Liver (tissue), 9 donors: ENCODE measurements around the gene TRO. TPM values are rescaled to one million over a fixed set of nuclear protein-coding genes. Genes with fewer than 3 reads are reported as not detected.

Experiments
- DNase-seq: peaks from one replicate; pipeline ENCODE4 v3.0.0-alpha.2; 2017; ENCODE audit warnings: low spot score
- H3K27ac ChIP-seq, 2 donors: one replicate each; pipeline ENCODE4 v1.7.0; 2013; ENCODE audit warnings: inconsistent platforms in 2 of 2, low read length in 2 of 2, control low read depth in 1 of 2, low read depth in 1 of 2, mild to moderate bottlenecking in 1 of 2
- H3K27me3 ChIP-seq, 4 donors: one replicate each; pipeline versions ENCODE4 v1.6.1 to v1.7.0; 2013; ENCODE audit warnings: low read length in 3 of 4, inconsistent platforms in 1 of 4, mild to moderate bottlenecking in 1 of 4, moderate library complexity in 1 of 4; ENCODE audit not compliant: control insufficient read depth in 4 of 4, insufficient read depth in 4 of 4
- H3K36me3 ChIP-seq, 4 donors: one replicate each; pipeline versions ENCODE4 v1.6.1 to v1.7.0; 2013; ENCODE audit warnings: low read length in 3 of 4, mild to moderate bottlenecking in 3 of 4, low read depth in 1 of 4, moderate library complexity in 1 of 4; ENCODE audit not compliant: control insufficient read depth in 4 of 4, insufficient read depth in 3 of 4
- H3K4me1 ChIP-seq, 4 donors: one replicate each; pipeline versions ENCODE4 v1.6.1 to v1.7.0; 2013; ENCODE audit warnings: low read length in 3 of 4, mild to moderate bottlenecking in 3 of 4, moderate library complexity in 1 of 4; ENCODE audit not compliant: control insufficient read depth in 4 of 4, insufficient read depth in 4 of 4
- H3K4me3 ChIP-seq, 3 donors: one replicate each; pipeline versions ENCODE4 v1.6.1 to v1.7.0; 2013; ENCODE audit warnings: low read length in 3 of 3, control low read depth in 1 of 3, low read depth in 1 of 3, mild to moderate bottlenecking in 1 of 3
- H3K9ac ChIP-seq, 2 donors: one replicate each; pipeline ENCODE4 v1.7.0; 2013; ENCODE audit warnings: low read length in 2 of 2, mild to moderate bottlenecking in 2 of 2, moderate library complexity in 2 of 2, control low read depth in 1 of 2, low read depth in 1 of 2
- H3K9me3 ChIP-seq, 4 donors: one replicate each; pipeline versions ENCODE4 v1.6.1 to v1.7.0; 2013; ENCODE audit warnings: low read length in 3 of 4; ENCODE audit not compliant: control insufficient read depth in 4 of 4
- EGR1 ChIP-seq, 2 donors: IDR thresholded peaks; 2 replicates each; pipeline ENCODE4 v1.6.1; 2016 to 2018; ENCODE audit warnings: antibody characterized with exemption in 2 of 2, low read depth in 2 of 2
- FOXA1 ChIP-seq: IDR thresholded peaks from 2 replicates; pipeline ENCODE4 v1.6.1; 2016; ENCODE audit warnings: antibody characterized with exemption
- FOXA2 ChIP-seq: IDR thresholded peaks from 2 replicates; pipeline ENCODE4 v1.6.1; 2016; ENCODE audit warnings: antibody characterized with exemption
- GABPA ChIP-seq, 2 donors: IDR thresholded peaks in 1 of 2; conservative IDR thresholded peaks in 1 of 2; 2 replicates each; pipeline ENCODE4 v1.6.1; 2016; ENCODE audit warnings: antibody characterized with exemption in 2 of 2, mild to moderate bottlenecking in 1 of 2, moderate library complexity in 1 of 2
- HNF4A ChIP-seq, 2 donors: conservative IDR thresholded peaks; 2 replicates each; pipeline ENCODE4 v1.6.1; 2016; ENCODE audit warnings: antibody characterized with exemption in 2 of 2, mild to moderate bottlenecking in 2 of 2
- HNF4G ChIP-seq: IDR thresholded peaks from 2 replicates; pipeline ENCODE4 v1.6.1; 2016; ENCODE audit warnings: antibody characterized with exemption
- JUND ChIP-seq, 2 donors: IDR thresholded peaks; 2 replicates each; pipeline ENCODE4 v1.6.1; 2016; ENCODE audit warnings: antibody characterized with exemption in 2 of 2
- NR2F2 ChIP-seq: IDR thresholded peaks from 2 replicates; pipeline ENCODE4 v1.6.1; 2016; ENCODE audit warnings: antibody characterized with exemption
- RAD21 ChIP-seq, 2 donors: IDR thresholded peaks; 2 replicates each; pipeline ENCODE4 v1.6.1; 2016; ENCODE audit warnings: antibody characterized with exemption in 2 of 2, mild to moderate bottlenecking in 2 of 2
- RXRA ChIP-seq, 2 donors: IDR thresholded peaks; 2 replicates each; pipeline ENCODE4 v1.6.1; 2017 to 2018; ENCODE audit warnings: antibody characterized with exemption in 2 of 2, mild to moderate bottlenecking in 1 of 2
- SP1 ChIP-seq: IDR thresholded peaks from 2 replicates; pipeline ENCODE4 v1.6.1; 2018; ENCODE audit warnings: antibody characterized with exemption, mild to moderate bottlenecking
- TAF1 ChIP-seq: conservative IDR thresholded peaks from 2 replicates; pipeline ENCODE4 v1.6.1; 2016; ENCODE audit warnings: antibody characterized with exemption, mild to moderate bottlenecking
- YY1 ChIP-seq: IDR thresholded peaks from 2 replicates; pipeline ENCODE4 v1.6.1; 2016; ENCODE audit warnings: antibody characterized with exemption, mild to moderate bottlenecking
- WGBS: extraction: QIAGEN DNeasy Blood & Tissue Kit; methylation state at CpG from one replicate; pipeline ENCODE4 v1.1.7; 2013; 5-methylcytosine and 5-hydroxymethylcytosine counted together
- polyA plus RNA-seq, 2 donors: library from polyadenylated mRNA; stranded (reverse) in 1 of 2; unstranded in 1 of 2; fragments of 200-250 nt in 1 of 2; fragments of >200 nt in 1 of 2; fragmentation: Nextera tagmentation in 1 of 2; extraction: Ambion mirVana in 1 of 2; gene quantifications; one replicate each; pipeline versions ENCODE4 v1.2.1 to v1.2.3, GENCODE V29; 2013 to 2015
- total RNA-seq, 2 donors: library from RNA; depleted of rRNA; stranded (reverse); fragments of >200 nt; gene quantifications; one replicate each; pipeline ENCODE4 v1.2.3, GENCODE V29; 2014
- TF ChIP-seq, protein P1 (sequence below): IDR thresholded peaks from 2 replicates; pipeline ENCODE4 v1.6.1; 2016; ENCODE audit warnings: antibody characterized with exemption
- TF ChIP-seq, protein P2 (sequence below): IDR thresholded peaks from 2 replicates; pipeline ENCODE4 v1.6.1; 2016; ENCODE audit warnings: antibody characterized with exemption, mild to moderate bottlenecking
- TF ChIP-seq, protein P3 (sequence below): fragments of 150-350 bp; IDR thresholded peaks from 2 replicates; pipeline ENCODE4 v1.5.1; 2017; ENCODE audit warnings: improper control_type of control experiment, low read depth, low read length; ENCODE audit not compliant: missing input control
- TF ChIP-seq, protein P4 (sequence below): IDR thresholded peaks from 2 replicates; pipeline ENCODE4 v1.6.1; 2016; ENCODE audit warnings: antibody characterized with exemption
- TF ChIP-seq, protein P5 (sequence below): IDR thresholded peaks from 2 replicates; pipeline ENCODE4 v1.6.1; 2016; ENCODE audit warnings: antibody characterized with exemption
- donor health status: healthy.
- donor health status: healthy.
- donor health status: healthy.
- donor health status: healthy.
- donor health status: healthy.

The TRO gene
- total and polyA plus RNA-seq, 4 donors, result 0.35 to 5.3 (median 1.3) TPM

DNA sequence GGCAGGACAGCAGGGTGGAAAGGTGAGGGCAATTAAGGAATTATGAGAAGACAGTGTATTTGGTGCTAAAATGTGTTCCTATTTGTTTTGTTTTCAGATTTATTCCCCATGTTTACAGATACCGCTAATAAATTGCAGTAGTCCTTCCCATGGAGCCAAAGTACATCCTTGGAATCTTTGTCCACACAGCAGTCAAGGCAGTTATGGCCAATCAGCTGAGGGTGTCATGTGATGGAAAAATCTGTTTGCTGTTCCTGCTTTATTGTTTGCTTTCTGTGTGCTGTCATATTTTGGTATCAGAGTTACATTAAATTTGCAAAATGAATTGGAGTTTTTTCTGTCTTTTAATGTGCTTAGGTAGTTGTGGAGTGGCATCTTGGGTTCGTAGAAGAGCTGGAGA lies 10.5 kb downstream of the TRO start:
- no peak for DNase-seq
- no peak overlapping the region for H3K9ac ChIP-seq
- H3K4me1 ChIP-seq, result no peaks in the 10 kb centered on the region
- TF ChIP-seq NR2F2 (no peak), HNF4A (conservative IDR thresholded peaks at IDR 0.05) (no peak), FOXA2 (no peak), HNF4G (no peak), GABPA (IDR thresholded peaks at IDR 0.05 in 1 of 2, conservative IDR thresholded peaks at IDR 0.05 in 1 of 2) (no peak), EGR1 (IDR thresholded peaks at IDR 0.05; ENCODE audit: low read depth in 2 of 2) (no peak), TAF1 (no peak), RAD21 (IDR thresholded peaks at IDR 0.05) (no peak), RXRA (IDR thresholded peaks at IDR 0.05) (no peak), FOXA1 (no peak), JUND (IDR thresholded peaks at IDR 0.05) (no peak), SP1 (no peak), YY1 (no peak)
- TF ChIP-seq, protein P1, sequence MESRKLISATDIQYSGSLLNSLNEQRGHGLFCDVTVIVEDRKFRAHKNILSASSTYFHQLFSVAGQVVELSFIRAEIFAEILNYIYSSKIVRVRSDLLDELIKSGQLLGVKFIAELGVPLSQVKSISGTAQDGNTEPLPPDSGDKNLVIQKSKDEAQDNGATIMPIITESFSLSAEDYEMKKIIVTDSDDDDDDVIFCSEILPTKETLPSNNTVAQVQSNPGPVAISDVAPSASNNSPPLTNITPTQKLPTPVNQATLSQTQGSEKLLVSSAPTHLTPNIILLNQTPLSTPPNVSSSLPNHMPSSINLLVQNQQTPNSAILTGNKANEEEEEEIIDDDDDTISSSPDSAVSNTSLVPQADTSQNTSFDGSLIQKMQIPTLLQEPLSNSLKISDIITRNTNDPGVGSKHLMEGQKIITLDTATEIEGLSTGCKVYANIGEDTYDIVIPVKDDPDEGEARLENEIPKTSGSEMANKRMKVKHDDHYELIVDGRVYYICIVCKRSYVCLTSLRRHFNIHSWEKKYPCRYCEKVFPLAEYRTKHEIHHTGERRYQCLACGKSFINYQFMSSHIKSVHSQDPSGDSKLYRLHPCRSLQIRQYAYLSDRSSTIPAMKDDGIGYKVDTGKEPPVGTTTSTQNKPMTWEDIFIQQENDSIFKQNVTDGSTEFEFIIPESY, result no peak
- TF ChIP-seq, protein P2, sequence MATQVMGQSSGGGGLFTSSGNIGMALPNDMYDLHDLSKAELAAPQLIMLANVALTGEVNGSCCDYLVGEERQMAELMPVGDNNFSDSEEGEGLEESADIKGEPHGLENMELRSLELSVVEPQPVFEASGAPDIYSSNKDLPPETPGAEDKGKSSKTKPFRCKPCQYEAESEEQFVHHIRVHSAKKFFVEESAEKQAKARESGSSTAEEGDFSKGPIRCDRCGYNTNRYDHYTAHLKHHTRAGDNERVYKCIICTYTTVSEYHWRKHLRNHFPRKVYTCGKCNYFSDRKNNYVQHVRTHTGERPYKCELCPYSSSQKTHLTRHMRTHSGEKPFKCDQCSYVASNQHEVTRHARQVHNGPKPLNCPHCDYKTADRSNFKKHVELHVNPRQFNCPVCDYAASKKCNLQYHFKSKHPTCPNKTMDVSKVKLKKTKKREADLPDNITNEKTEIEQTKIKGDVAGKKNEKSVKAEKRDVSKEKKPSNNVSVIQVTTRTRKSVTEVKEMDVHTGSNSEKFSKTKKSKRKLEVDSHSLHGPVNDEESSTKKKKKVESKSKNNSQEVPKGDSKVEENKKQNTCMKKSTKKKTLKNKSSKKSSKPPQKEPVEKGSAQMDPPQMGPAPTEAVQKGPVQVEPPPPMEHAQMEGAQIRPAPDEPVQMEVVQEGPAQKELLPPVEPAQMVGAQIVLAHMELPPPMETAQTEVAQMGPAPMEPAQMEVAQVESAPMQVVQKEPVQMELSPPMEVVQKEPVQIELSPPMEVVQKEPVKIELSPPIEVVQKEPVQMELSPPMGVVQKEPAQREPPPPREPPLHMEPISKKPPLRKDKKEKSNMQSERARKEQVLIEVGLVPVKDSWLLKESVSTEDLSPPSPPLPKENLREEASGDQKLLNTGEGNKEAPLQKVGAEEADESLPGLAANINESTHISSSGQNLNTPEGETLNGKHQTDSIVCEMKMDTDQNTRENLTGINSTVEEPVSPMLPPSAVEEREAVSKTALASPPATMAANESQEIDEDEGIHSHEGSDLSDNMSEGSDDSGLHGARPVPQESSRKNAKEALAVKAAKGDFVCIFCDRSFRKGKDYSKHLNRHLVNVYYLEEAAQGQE, result no peak
- TF ChIP-seq, protein P3, sequence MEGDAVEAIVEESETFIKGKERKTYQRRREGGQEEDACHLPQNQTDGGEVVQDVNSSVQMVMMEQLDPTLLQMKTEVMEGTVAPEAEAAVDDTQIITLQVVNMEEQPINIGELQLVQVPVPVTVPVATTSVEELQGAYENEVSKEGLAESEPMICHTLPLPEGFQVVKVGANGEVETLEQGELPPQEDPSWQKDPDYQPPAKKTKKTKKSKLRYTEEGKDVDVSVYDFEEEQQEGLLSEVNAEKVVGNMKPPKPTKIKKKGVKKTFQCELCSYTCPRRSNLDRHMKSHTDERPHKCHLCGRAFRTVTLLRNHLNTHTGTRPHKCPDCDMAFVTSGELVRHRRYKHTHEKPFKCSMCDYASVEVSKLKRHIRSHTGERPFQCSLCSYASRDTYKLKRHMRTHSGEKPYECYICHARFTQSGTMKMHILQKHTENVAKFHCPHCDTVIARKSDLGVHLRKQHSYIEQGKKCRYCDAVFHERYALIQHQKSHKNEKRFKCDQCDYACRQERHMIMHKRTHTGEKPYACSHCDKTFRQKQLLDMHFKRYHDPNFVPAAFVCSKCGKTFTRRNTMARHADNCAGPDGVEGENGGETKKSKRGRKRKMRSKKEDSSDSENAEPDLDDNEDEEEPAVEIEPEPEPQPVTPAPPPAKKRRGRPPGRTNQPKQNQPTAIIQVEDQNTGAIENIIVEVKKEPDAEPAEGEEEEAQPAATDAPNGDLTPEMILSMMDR, result no peak
- TF ChIP-seq, protein P4, sequence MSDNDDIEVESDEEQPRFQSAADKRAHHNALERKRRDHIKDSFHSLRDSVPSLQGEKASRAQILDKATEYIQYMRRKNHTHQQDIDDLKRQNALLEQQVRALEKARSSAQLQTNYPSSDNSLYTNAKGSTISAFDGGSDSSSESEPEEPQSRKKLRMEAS, result no peak
- TF ChIP-seq, protein P5, sequence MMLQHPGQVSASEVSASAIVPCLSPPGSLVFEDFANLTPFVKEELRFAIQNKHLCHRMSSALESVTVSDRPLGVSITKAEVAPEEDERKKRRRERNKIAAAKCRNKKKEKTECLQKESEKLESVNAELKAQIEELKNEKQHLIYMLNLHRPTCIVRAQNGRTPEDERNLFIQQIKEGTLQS, result no peak
- peaks cover 0 to 3% (median 1%) of the 10 kb centered on the region in 4 donors for H3K9me3 ChIP-seq
- 58% methylated on average over 2 of the region's 2 CpGs for WGBS
- H3K4me3 ChIP-seq, result no peak overlapping the region
- H3K27me3 ChIP-seq, result peaks cover 0 to 3% (median 0%) of the 10 kb centered on the region in 4 donors
- peaks cover 0 to 20% (median 15%) of the 10 kb centered on the region in 4 donors for H3K36me3 ChIP-seq
- H3K27ac ChIP-seq, result no peak overlapping the region
